OCI-LY7 (cell line): ENCODE results near the gene TOM1L2.

Source experiments
- CTCF ChIP-seq: fragments of 200-600 bp; sonication (generic); conservative IDR thresholded peaks from 2 replicates; pipeline ENCODE4 v1.5.1; 2014; ENCODE audit warnings: mild to moderate bottlenecking, antibody characterized with exemption, low read length, moderate library complexity, mixed read lengths
- EZH2phosphoT487 ChIP-seq: fragments of 200-600 bp; sonication (generic); IDR thresholded peaks from 2 replicates; pipeline ENCODE4 v1.6.1; 2018; ENCODE audit warnings: low read depth, borderline replicate concordance, mild to moderate bottlenecking, mixed run types, antibody characterized with exemption, low read length, moderate library complexity, mixed read lengths

- no peak for TF ChIP-seq CTCF
- no peak for TF ChIP-seq EZH2phosphoT487
Measured at GRCh38 chr17:18014006-18014405, 41.8 kb upstream of the TOM1L2 start.
